T-helper 2 cell (primary cell): ENCODE data around the gene ADGRL3.
"Not testable (repeated sequence)": the region's sequence is repeated elsewhere in the genome, so short reads cannot be mapped to it uniquely, and the experiment has no call there.

ENCODE experiments used
- DNase-seq, 5 experiments: peaks; one replicate each; pipeline versions ENCODE4 v3.0.0 to v3.0.0-alpha.2; 2012 to 2022

The ADGRL3 gene

DNA sequence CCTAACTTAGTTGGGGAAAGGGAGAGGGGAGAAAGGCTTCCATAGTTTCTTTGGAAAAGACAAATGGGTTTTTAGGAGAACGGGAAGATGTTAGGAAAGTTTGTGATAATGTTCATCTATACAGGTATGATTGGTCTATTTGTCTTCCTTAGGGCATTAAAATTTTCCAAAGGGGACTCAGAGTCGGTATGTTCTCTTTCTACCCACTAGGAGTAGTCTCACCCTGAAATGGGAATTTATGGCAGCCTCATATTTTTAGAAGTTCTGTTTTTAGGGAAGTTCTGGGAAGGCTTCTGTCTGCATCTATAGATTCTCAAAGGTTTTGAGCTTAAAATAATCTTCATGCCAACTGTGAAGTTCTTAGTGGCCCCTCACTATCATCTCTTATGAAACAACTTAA lies 637.3 kb downstream of the ADGRL3 start:
- no peak for DNase-seq

GRCh38 chr4:61838072-61838471 lies 637.9 kb downstream of the ADGRL3 start:
- no peak for DNase-seq

DNA sequence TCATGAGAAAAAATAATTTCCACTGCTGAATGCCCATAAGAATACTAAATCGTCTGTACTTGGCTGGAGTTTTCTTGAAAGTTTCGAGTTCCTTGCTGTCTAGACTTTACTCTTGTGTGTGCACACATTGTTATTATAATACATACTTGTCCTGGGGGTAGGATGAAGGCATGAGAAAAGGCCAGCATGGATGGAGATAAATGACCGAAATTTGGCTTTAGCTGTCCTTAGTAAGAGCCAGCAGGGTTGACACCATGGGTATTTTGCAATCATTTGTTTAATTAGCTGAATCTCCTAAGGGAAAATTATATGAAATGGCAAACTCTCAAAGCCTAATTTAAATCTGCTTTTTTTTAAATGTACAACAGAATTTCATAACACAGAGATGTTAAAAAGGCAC lies 641.6 kb downstream of the ADGRL3 start:
- DNase-seq: no peak

- DNase-seq: no peak
Observed at GRCh38 chr4:61851126-61851525, 651.0 kb downstream of the ADGRL3 start.

- not testable (repeated sequence) for DNase-seq
Observed at GRCh38 chr4:61852105-61852504, 652.0 kb downstream of the ADGRL3 start.

DNA sequence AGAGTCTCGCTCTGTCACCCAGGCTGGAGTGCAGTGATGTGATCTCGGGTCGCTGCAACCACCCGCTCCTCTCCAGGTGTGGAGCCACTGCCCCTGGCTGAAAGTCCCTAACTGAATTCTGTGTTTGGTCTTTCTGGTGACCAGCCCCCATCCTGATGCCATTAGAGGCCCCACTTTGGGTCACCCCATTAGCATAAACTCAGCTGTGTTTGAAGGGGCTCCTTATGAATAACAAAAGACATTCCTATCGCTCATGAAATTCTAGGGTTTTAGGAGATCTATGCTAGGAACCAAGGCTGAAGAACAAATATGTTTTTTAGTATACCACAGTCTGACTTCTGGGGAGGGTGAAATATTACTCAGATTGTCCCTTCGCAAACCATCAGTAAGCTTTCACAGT lies 652.9 kb downstream of the ADGRL3 start:
- DNase-seq: no peak

GRCh38 chr4:61860376-61860775 lies 660.2 kb downstream of the ADGRL3 start:
- DNase-seq: no peak

- no peak for DNase-seq
Observed at GRCh38 chr4:61864286-61864685, 664.2 kb downstream of the ADGRL3 start.

DNA sequence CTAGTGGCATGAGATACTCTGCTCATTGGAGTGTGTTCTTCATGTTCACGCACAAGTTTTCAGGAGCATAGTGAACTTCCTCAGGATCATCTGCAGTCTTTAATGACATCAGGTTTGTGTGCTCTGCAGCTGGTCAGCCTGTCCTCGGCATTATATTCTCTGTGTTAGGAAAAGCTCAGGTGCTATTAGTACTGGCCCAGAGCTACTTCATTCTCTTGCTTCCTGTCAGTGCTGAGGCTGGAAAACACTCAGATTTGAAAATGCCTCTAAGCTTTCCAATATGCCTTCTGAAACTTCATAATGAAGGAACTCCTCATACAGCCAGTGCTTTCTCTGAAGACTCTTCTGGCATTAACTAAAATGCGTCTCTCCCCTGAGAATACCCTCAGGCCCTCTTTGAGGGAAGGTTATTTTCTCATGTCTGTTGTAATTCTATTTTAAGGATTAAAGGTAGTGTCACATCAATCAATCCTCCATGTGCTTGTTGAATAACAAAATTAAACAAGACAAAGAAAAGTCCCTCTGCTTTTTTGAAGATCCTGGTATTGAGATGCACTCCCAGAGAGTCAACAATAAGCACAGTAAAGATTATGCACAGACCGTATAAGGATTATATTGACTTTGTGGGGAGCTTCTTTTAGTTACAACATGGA lies 666.4 kb downstream of the ADGRL3 start:
- DNase-seq: no peak

DNA sequence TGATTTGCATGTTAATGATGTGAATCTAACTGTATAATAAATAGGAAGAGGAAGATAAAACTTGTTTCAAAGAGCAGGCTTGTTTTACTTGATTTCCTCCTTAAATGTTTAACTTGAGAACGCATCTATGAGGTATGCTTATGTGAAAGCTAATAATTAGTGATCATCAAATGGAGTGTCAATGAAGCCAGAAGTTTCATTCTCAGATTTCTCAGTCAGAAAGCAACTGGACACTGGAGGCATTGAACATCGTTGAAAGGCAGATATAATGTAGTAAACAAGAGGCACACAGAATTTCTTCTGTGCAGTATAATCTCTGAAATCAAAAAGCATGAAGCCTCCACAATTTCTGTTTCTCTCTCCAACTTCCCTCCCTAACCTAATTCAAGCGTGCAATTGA lies 672.9 kb downstream of the ADGRL3 start:
- DNase-seq: no peak

- peak in 1 of 5 experiments; percentile 30 for DNase-seq
Observed at GRCh38 chr4:61877266-61877665, 677.1 kb downstream of the ADGRL3 start.

- peak in 1 of 5 experiments; percentile 67 for DNase-seq
Observed at GRCh38 chr4:61877893-61878292, 677.8 kb downstream of the ADGRL3 start.

DNA sequence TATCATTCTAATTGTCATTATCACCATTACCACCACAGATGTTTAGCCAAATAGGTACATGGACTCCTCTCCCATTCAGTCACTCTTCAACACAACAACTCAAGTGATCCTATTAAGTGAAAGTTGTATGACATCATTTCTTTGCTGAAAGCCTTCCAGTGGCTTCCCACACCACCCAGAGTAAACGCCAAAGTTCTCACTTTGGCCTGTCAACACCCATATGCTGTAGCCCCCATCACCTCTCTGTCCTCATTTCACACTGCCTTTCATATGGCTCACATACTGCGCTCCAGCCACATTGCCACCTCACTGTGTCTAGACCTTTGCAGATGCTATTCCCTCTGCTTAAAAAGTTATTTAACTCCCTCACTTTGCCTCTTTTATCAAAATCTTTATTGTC lies 682.3 kb downstream of the ADGRL3 start:
- DNase-seq: no peak

GRCh38 chr4:61886131-61886530 lies 686.0 kb downstream of the ADGRL3 start:
- no peak for DNase-seq

- DNase-seq: no peak
Observed at GRCh38 chr4:61889117-61889516, 689.0 kb downstream of the ADGRL3 start.

GRCh38 chr4:61890321-61890720 lies 690.2 kb downstream of the ADGRL3 start:
- no peak for DNase-seq

DNA sequence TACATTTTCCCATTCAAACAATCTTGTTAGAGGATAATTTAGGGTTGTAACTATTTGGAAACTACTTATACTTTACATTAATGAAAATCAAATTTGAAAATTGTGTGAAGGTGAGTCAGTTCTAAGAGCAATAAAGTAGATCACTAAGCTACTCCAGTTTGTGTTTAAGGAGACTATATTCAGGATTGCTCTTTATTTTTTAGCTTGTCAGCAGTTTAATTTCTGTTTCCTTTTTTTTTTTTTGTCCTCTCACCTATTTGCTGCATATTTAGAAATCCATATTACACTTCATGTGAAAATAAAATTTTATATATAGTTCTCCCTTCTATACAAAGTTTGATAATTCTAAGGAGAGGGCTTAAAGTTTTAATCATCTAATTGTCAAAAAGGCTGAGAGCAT lies 691.8 kb downstream of the ADGRL3 start:
- no peak for DNase-seq

GRCh38 chr4:61896634-61897033 lies 696.5 kb downstream of the ADGRL3 start:
- no peak for DNase-seq

DNA sequence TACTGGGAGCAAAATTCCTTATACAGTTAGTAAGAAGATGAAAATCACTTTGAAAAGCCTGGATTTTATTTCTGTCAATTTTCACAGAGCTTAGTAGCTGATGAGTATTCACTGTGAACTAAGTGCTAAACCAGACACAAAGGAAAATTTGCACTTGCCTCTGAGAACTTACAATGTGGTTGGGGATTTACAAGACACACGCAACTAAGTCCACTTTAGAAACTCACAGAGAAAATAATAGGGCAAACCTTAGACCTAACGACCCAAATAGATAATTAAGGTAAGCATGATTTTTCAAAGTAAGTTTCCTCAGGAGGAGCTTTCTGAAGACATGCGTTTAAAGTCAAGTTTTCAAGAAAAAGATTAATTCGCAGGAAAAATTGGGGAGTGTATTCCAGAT lies 708.9 kb downstream of the ADGRL3 start:
- DNase-seq: no peak

DNA sequence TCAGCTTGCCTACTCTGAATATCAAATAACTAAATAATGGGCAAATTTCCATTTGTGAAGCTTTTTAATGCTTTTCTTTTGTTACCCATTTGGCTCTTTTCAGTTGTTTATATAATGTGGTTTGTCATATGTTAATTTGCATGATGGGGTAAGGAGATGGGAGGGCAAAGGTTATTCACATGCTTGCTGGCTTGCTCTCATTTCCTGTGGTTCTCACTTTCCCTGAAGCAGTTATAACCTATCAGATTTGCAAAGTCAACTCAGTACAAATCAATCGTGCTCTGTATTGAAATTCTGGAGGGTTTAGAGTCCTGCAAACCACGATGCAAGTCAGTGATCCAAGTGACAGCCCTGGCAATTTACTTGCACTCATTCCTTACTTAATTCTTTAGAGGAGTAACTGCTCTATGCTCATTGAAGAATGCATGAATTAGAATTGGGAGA lies 711.2 kb downstream of the ADGRL3 start:
- DNase-seq: peak in 1 of 5 experiments; percentile 27

- DNase-seq: no peak
Observed at GRCh38 chr4:61913619-61914018, 713.5 kb downstream of the ADGRL3 start.

DNA sequence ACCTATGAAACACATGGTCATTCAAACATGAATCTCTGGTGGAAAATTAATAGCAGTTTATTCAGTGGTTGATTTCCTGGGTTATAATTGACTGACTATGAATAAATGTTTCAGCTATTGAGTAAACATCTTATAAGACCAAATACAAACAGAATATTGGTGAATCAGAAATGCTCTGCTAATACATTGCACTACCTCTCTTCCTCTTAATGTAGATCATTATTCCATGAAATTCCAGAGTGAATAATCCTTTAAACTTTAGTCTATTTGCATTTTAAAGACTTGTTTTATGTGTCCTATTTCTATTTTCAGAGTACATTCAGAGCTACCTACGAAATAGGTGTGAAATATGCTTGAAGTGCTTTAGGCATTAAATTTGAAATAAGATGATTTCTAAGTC lies 715.4 kb downstream of the ADGRL3 start:
- no peak for DNase-seq

DNA sequence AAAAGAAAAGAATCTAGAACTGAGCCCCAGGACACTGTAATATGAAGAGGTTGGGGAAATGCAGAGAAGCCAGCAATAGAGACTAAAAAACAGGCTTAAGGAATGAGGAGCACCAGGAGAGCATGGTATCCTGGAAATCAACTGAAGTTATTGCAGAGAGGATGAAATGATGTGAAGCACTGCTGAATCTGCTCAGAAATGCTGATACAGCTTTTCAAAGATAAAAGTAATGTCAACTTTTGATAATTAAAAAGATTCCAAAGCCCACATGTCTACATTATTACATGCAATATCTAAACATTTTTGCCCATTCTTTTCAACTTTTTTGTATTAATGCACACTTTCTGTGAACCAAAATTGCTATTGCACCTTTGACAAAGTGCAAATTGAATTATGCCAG lies 718.4 kb downstream of the ADGRL3 start:
- no peak for DNase-seq

- DNase-seq: no peak
Observed at GRCh38 chr4:61918987-61919386, 718.9 kb downstream of the ADGRL3 start.

GRCh38 chr4:61919561-61919960 lies 719.4 kb downstream of the ADGRL3 start:
- no peak for DNase-seq
